CD1c-positive myeloid dendritic cell (primary cell): ENCODE measurements around the gene TDRD7.
"Not testable (repeated sequence)": the region's sequence is repeated elsewhere in the genome, so short reads cannot be mapped to it uniquely, and the experiment has no call there.

Experiments
- DNase-seq: peaks from one replicate; pipeline ENCODE4 v3.0.0-alpha.2; 2016; ENCODE audit errors: extremely low spot score

Gene TDRD7

GRCh38 chr9:97475059-97475458 lies 63.2 kb downstream of the TDRD7 start:
- DNase-seq, result no peak

- no peak for DNase-seq
Observed at GRCh38 chr9:97478301-97478981, 66.5 kb downstream of the TDRD7 start.

- no peak for DNase-seq
Observed at GRCh38 chr9:97479496-97480159, 67.7 kb downstream of the TDRD7 start.

- DNase-seq, result no peak
Observed at GRCh38 chr9:97480174-97480573, 68.3 kb downstream of the TDRD7 start.

- DNase-seq, result no peak
Observed at GRCh38 chr9:97480749-97481148, 68.9 kb downstream of the TDRD7 start.

GRCh38 chr9:97484134-97484533 lies 72.2 kb downstream of the TDRD7 start:
- no peak for DNase-seq

GRCh38 chr9:97487107-97487506 lies 75.2 kb downstream of the TDRD7 start:
- no peak for DNase-seq

GRCh38 chr9:97487861-97488260 lies 76.0 kb downstream of the TDRD7 start:
- peak; percentile 12 for DNase-seq

- DNase-seq, result no peak
Observed at GRCh38 chr9:97491216-97491999, 79.5 kb downstream of the TDRD7 start.

- not testable (repeated sequence) for DNase-seq
Observed at GRCh38 chr9:97497558-97498375, 85.9 kb downstream of the TDRD7 start.

- not testable (repeated sequence) for DNase-seq
Observed at GRCh38 chr9:97498846-97499245, 87.0 kb downstream of the TDRD7 start.

- no peak for DNase-seq
Observed at GRCh38 chr9:97500263-97500662, 88.4 kb downstream of the TDRD7 start.

GRCh38 chr9:97500765-97501176 lies 88.9 kb downstream of the TDRD7 start:
- DNase-seq, result no peak

GRCh38 chr9:97501177-97501971 lies 89.5 kb downstream of the TDRD7 start, which contains the start of gene TMOD1:
TMOD1 (plus strand) TSS chr9:97501666; CDS start chr9:97524189, 22,523 bp downstream.
- DNase-seq, result peak; percentile 75

GRCh38 chr9:97501972-97502221 lies 90.0 kb downstream of the TDRD7 start:
- no peak for DNase-seq

- DNase-seq, result no peak
Observed at GRCh38 chr9:97502222-97502983, 90.5 kb downstream of the TDRD7 start.

GRCh38 chr9:97502984-97503861 lies 91.3 kb downstream of the TDRD7 start:
- no peak for DNase-seq

GRCh38 chr9:97503862-97504210 lies 91.9 kb downstream of the TDRD7 start:
- DNase-seq, result no peak

GRCh38 chr9:97504381-97505216 lies 92.7 kb downstream of the TDRD7 start:
- DNase-seq, result no peak
